ENCODE measurements around the gene MCTP1. TPM values are rescaled to one million over a fixed set of nuclear protein-coding genes. Genes with fewer than 3 reads are reported as not detected.

Gene MCTP1
- total and polyA plus RNA-seq, 9 of the 15 experiments (the other 6 are each of a cell fraction or from before 2014, with no cell fraction given), result 0.04 to 0.93 (median 0.06) TPM; not detected in 4

DNA sequence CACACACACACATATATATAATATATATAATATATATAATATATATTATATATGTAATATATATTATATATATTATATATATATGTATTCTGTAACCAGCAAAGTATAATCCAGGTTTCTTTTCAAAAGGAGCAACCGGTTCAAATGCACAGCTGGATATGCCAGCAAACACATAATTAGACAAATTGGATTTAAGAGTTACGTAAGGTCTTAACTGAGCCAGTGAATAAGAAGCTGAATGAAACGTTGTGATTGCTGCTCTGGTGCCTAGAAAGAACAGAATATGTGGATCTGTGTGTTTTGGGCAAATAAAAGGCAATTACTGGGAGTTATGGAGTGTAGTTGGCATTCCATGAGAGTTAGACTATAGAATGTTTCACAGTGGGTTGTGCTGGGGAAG, 488.3 kb downstream of the MCTP1 start:
- no peak overlapping the region for H2AFZ ChIP-seq (ENCODE audit: low read depth, low read length)
- FAIRE-seq (no peak), DNase-seq (ENCODE audit: extremely low read depth in 1 of 4, low spot score in 3 of 4) (no peak), ATAC-seq (no peak)
- in situ Hi-C loops (cut with MboI) (no loop called here), intact Hi-C loops (cut with micrococcal nuclease) (no loop called here)
- WGBS (ENCODE audit: insufficient coverage, low coverage, missing lambda C conversion rate), result 2% methylated on average over 3 of the region's 3 CpGs
- H3K4me1 ChIP-seq (replicated peaks in 1 of 2; ENCODE audit: control insufficient read depth in 2 of 2, insufficient read depth in 2 of 2, low read length in 2 of 2), result no peaks in the 10 kb centered on the region
- TF ChIP-seq ZNF699 (CRISPR knock-in tag; IDR thresholded peaks at IDR 0.05; ENCODE audit: insufficient replicate concordance) (no peak), SLC30A9 (CRISPR knock-in tag; IDR thresholded peaks at IDR 0.05) (no peak), BHLHE40 (IDR thresholded peaks at IDR 0.05; ENCODE audit: low read length) (no peak)
- BruUV-seq (replicated peaks), result no TSS peak
- H3K4me3 ChIP-seq, result no peak overlapping the region
- H3K27ac ChIP-seq (ENCODE audit: extremely low read depth, low read depth, low read length), result no peak overlapping the region
- no peaks in the 10 kb centered on the region for H3K79me2 ChIP-seq (ENCODE audit: control insufficient read depth, insufficient read depth, low read length)
- H4K20me1 ChIP-seq (replicated peaks; ENCODE audit: control insufficient read depth, insufficient read depth, low read length), result no peaks in the 10 kb centered on the region
- H3K4me2 ChIP-seq (ENCODE audit: insufficient read depth, low read length), result no peak overlapping the region
- ChIA-PET CTCF (ENCODE audit: low intra/inter-chr PET ratio) (no interaction called here), POLR2A (interaction anchor here (0.6 kb wide), 1 partner anchor 584 kb away, joined by 3 read pairs; no protein-coding TSS in a partner anchor)
- H3K9me1 ChIP-seq (ENCODE audit: control insufficient read depth, insufficient read depth, low read length), result no peaks in the 10 kb centered on the region
- H3K27me3 ChIP-seq (ENCODE audit: control insufficient read depth in 2 of 2, insufficient read depth in 2 of 2, low read length in 2 of 2), result peaks cover 0 to 8% of the 10 kb centered on the region in 2 experiments; a peak in 1 of 5 replicates
- no peaks in the 10 kb centered on the region for H3K36me3 ChIP-seq (ENCODE audit: control insufficient read depth, insufficient read depth, low read length)
- no peaks in the 10 kb centered on the region for H3K9me3 ChIP-seq (replicated peaks; ENCODE audit: control insufficient read depth, insufficient read depth, low read depth, low read length)
- no peak overlapping the region for H3K9ac ChIP-seq (ENCODE audit: insufficient read depth in 1 of 2, low read depth in 2 of 2, low read length in 2 of 2)

DNA sequence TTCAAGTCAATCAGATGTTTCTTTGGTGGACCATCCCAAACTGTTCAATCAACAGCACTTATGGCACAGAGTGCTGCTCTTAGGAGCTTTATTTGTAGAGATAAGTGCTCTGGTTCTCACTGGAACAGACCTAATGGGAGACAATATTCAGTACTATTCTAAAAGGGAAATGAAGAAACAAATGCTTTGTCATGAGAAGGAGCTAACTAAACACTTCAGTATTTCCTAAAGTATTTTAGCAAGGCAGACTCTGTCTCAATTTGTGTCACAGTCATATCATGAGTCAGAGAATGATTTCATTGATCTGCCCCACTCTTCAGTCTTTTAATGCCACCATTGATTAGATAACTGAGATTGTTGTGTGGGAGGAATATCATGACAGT, 491.1 kb downstream of the MCTP1 start:
- no peak overlapping the region for H3K4me3 ChIP-seq
- H2AFZ ChIP-seq (ENCODE audit: low read depth, low read length), result no peak overlapping the region
- H3K4me2 ChIP-seq (ENCODE audit: insufficient read depth, low read length), result no peak overlapping the region
- in situ Hi-C loops (cut with MboI), result no loop called here
- no peaks in the 10 kb centered on the region for H3K36me3 ChIP-seq (ENCODE audit: control insufficient read depth, insufficient read depth, low read length)
- FAIRE-seq, result no peak
- H3K27me3 ChIP-seq (ENCODE audit: control insufficient read depth in 2 of 2, insufficient read depth in 2 of 2, low read length in 2 of 2), result peaks cover 0 to 8% of the 10 kb centered on the region in 2 experiments; a peak in 1 of 5 replicates
- no peak for ATAC-seq
- H3K9me1 ChIP-seq (ENCODE audit: control insufficient read depth, insufficient read depth, low read length), result no peaks in the 10 kb centered on the region
- POLR2A ChIA-PET, result no interaction called here
- H3K27ac ChIP-seq (ENCODE audit: extremely low read depth, low read depth, low read length), result no peak overlapping the region
- H3K9ac ChIP-seq (ENCODE audit: insufficient read depth in 1 of 2, low read depth in 2 of 2, low read length in 2 of 2), result no peak overlapping the region
- no peaks in the 10 kb centered on the region for H4K20me1 ChIP-seq (replicated peaks; ENCODE audit: control insufficient read depth, insufficient read depth, low read length)
- CTCF ChIA-PET (ENCODE audit: low intra/inter-chr PET ratio), result no interaction called here
- no TSS peak for BruUV-seq (replicated peaks)
- H3K9me3 ChIP-seq (replicated peaks; ENCODE audit: control insufficient read depth, insufficient read depth, low read depth, low read length), result no peaks in the 10 kb centered on the region
- no peak for DNase-seq (ENCODE audit: extremely low read depth in 1 of 4, low spot score in 3 of 4)
- intact Hi-C loops (cut with micrococcal nuclease), result no loop called here
- H3K4me1 ChIP-seq (replicated peaks in 1 of 2; ENCODE audit: control insufficient read depth in 2 of 2, insufficient read depth in 2 of 2, low read length in 2 of 2), result no peaks in the 10 kb centered on the region
- H3K79me2 ChIP-seq (ENCODE audit: control insufficient read depth, insufficient read depth, low read length), result no peaks in the 10 kb centered on the region
- TF ChIP-seq NFYB (IDR thresholded peaks at IDR 0.05; ENCODE audit: extremely low read depth, insufficient read length) (no peak), PTRF (tag; IDR thresholded peaks at IDR 0.05) (no peak), TBL1XR1 (IDR thresholded peaks at IDR 0.05; ENCODE audit: low read length in 2 of 2) (no peak), RFX5 (IDR thresholded peaks at IDR 0.05; ENCODE audit: low read depth, low read length) (no peak), ZNF561 (CRISPR knock-in tag; conservative IDR thresholded peaks at IDR 0.05) (no peak), LARP7 (IDR thresholded peaks at IDR 0.05) (no peak), ZNF282 (CRISPR knock-in tag; IDR thresholded peaks at IDR 0.05) (no peak), NFIC (IDR thresholded peaks at IDR 0.05) (no peak)
- TF ChIP-seq, protein P1, sequence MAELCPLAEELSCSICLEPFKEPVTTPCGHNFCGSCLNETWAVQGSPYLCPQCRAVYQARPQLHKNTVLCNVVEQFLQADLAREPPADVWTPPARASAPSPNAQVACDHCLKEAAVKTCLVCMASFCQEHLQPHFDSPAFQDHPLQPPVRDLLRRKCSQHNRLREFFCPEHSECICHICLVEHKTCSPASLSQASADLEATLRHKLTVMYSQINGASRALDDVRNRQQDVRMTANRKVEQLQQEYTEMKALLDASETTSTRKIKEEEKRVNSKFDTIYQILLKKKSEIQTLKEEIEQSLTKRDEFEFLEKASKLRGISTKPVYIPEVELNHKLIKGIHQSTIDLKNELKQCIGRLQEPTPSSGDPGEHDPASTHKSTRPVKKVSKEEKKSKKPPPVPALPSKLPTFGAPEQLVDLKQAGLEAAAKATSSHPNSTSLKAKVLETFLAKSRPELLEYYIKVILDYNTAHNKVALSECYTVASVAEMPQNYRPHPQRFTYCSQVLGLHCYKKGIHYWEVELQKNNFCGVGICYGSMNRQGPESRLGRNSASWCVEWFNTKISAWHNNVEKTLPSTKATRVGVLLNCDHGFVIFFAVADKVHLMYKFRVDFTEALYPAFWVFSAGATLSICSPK (IDR thresholded peaks at IDR 0.05; ENCODE audit: borderline replicate concordance), result no peak
- TF ChIP-seq, protein P2, sequence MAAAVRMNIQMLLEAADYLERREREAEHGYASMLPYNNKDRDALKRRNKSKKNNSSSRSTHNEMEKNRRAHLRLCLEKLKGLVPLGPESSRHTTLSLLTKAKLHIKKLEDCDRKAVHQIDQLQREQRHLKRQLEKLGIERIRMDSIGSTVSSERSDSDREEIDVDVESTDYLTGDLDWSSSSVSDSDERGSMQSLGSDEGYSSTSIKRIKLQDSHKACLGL (CRISPR knock-in tag; IDR thresholded peaks at IDR 0.05; ENCODE audit: borderline replicate concordance, poor library complexity, severe bottlenecking), result no peak
- TF ChIP-seq, protein P3, sequence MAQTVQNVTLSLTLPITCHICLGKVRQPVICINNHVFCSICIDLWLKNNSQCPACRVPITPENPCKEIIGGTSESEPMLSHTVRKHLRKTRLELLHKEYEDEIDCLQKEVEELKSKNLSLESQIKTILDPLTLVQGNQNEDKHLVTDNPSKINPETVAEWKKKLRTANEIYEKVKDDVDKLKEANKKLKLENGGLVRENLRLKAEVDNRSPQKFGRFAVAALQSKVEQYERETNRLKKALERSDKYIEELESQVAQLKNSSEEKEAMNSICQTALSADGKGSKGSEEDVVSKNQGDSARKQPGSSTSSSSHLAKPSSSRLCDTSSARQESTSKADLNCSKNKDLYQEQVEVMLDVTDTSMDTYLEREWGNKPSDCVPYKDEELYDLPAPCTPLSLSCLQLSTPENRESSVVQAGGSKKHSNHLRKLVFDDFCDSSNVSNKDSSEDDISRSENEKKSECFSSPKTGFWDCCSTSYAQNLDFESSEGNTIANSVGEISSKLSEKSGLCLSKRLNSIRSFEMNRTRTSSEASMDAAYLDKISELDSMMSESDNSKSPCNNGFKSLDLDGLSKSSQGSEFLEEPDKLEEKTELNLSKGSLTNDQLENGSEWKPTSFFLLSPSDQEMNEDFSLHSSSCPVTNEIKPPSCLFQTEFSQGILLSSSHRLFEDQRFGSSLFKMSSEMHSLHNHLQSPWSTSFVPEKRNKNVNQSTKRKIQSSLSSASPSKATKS (CRISPR knock-in tag; IDR thresholded peaks at IDR 0.05), result no peak
